Ovary (tissue), 3 donors: Measurements from ENCODE around the gene TNFRSF25.

Experiments
- EP300 ChIP-seq: sonication (generic); formaldehyde crosslinking; IDR thresholded peaks from one replicate; pipeline ENCODE4 v1.6.1; 2017; ENCODE audit warnings: antibody characterized with exemption
- POLR2A ChIP-seq: fragments of 450-650 bp; IDR thresholded peaks from one replicate; pipeline ENCODE4 v1.6.1; 2017; ENCODE audit warnings: antibody characterized with exemption, mild to moderate bottlenecking, moderate library complexity
- TF ChIP-seq, protein P1 (sequence below), 3 donors: fragments of 450-650 bp in 2 of 3; fragments of 200-600 bp in 1 of 3; IDR thresholded peaks; one replicate each; pipeline versions ENCODE4 v1.5.1 to v1.8.0; 2016 to 2022; ENCODE audit warnings: antibody characterized with exemption in 3 of 3, mild to moderate bottlenecking in 1 of 3
- donor health status: DM: no; HTN: no; CAD: no.

DNA sequence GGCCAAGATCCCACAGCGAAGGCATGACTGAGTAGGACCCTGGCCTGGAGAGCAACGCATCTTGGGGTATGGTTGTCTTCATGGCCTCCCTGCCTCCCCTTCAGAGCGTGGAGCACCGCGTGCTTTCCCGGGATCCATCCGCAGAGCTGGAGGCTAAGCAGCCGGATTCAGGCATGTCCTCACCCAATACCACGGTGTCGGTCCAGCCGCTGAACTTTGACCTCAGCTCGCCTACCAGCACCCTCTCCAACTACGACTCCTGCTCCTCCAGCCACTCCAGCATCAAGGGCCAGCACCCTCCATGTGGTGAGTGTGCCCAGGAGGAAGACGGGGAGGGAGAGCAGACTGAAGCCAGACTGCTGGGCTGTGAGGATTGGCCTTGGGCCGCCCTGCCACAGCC lies 21.6 kb downstream of the TNFRSF25 start:
- TF ChIP-seq, protein P1, sequence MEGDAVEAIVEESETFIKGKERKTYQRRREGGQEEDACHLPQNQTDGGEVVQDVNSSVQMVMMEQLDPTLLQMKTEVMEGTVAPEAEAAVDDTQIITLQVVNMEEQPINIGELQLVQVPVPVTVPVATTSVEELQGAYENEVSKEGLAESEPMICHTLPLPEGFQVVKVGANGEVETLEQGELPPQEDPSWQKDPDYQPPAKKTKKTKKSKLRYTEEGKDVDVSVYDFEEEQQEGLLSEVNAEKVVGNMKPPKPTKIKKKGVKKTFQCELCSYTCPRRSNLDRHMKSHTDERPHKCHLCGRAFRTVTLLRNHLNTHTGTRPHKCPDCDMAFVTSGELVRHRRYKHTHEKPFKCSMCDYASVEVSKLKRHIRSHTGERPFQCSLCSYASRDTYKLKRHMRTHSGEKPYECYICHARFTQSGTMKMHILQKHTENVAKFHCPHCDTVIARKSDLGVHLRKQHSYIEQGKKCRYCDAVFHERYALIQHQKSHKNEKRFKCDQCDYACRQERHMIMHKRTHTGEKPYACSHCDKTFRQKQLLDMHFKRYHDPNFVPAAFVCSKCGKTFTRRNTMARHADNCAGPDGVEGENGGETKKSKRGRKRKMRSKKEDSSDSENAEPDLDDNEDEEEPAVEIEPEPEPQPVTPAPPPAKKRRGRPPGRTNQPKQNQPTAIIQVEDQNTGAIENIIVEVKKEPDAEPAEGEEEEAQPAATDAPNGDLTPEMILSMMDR (IDR thresholded peaks at IDR 0.05) = no peak
- no peak for TF ChIP-seq EP300
- TF ChIP-seq POLR2A = no peak
